Sigmoid colon (tissue), 7 donors: ENCODE measurements around the gene PLCG1. TPM values are rescaled to one million over a fixed set of nuclear protein-coding genes. Genes with fewer than 3 reads are reported as not detected.

Source experiments
- DNase-seq: peaks from one replicate; pipeline ENCODE4 v3.0.0-alpha.2; 2019
- H3K27ac ChIP-seq, 4 donors: fragments of 200-600 bp; sonication (generic); one replicate each; pipeline ENCODE4 v1.5.1; 2016 to 2019; ENCODE audit warnings: mild to moderate bottlenecking in 1 of 4
- H3K27me3 ChIP-seq, 3 donors: fragments of 200-600 bp; sonication (generic); one replicate each; pipeline ENCODE4 v1.5.1; 2019; ENCODE audit warnings: mild to moderate bottlenecking in 1 of 3
- H3K36me3 ChIP-seq, 4 donors: fragments of 200-600 bp; sonication (generic); one replicate each; pipeline ENCODE4 v1.5.1; 2016 to 2019
- H3K4me1 ChIP-seq, 4 donors: fragments of 200-600 bp; sonication (generic); one replicate each; pipeline ENCODE4 v1.5.1; 2017 to 2019
- H3K4me3 ChIP-seq, 4 donors: fragments of 200-600 bp; sonication (generic); one replicate each; pipeline ENCODE4 v1.5.1; 2017 to 2019; ENCODE audit warnings: mild to moderate bottlenecking in 2 of 4, moderate library complexity in 1 of 4
- H3K9me3 ChIP-seq, 4 donors: fragments of 200-600 bp in 3 of 4; sonication (generic) in 3 of 4; one replicate each; pipeline versions ENCODE4 v1.5.1 to v1.6.1; 2013 to 2019
- EP300 ChIP-seq, 4 donors: sonication (generic); formaldehyde crosslinking; IDR thresholded peaks; one replicate each; pipeline ENCODE4 v1.6.1; 2017; ENCODE audit warnings: antibody characterized with exemption in 4 of 4
- POLR2A ChIP-seq, 2 donors: fragments of 450-650 bp; IDR thresholded peaks; one replicate each; pipeline ENCODE4 v1.6.1; 2016; ENCODE audit warnings: antibody characterized with exemption in 2 of 2, mild to moderate bottlenecking in 2 of 2, moderate library complexity in 2 of 2
- POLR2AphosphoS5 ChIP-seq, 4 donors: sonication (generic); formaldehyde crosslinking; IDR thresholded peaks; one replicate each; pipeline ENCODE4 v1.6.1; 2017; ENCODE audit warnings: antibody characterized with exemption in 4 of 4
- WGBS, 2 donors: extraction: QIAGEN DNeasy Blood & Tissue Kit; methylation state at CpG; one replicate each; pipeline ENCODE4 v1.1.7; 2013; 5-methylcytosine and 5-hydroxymethylcytosine counted together
- intact Hi-C: fragments of 100-400 bp; cut with DNase I; formaldehyde crosslinking; loops from one replicate; pipeline ENCODE4 v1.15.1; 2023
- polyA plus RNA-seq, 3 donors: library from polyadenylated mRNA; stranded (reverse); fragments of 200-250 nt; gene quantifications; one replicate each; pipeline ENCODE4 v1.2.3, GENCODE V29; 2013
- total RNA-seq, 4 donors: library from RNA; depleted of rRNA; stranded (reverse); fragments of >200 nt; gene quantifications; one replicate each; pipeline ENCODE4 v1.1.0, GENCODE V29; 2016
- TF ChIP-seq, protein P1 (sequence below), 4 experiments: fragments of 450-650 bp in 3 of 4; fragments of 200-600 bp in 1 of 4; IDR thresholded peaks; one replicate each; pipeline ENCODE4 v1.5.1; 2016 to 2019; ENCODE audit warnings: antibody characterized with exemption in 4 of 4, mild to moderate bottlenecking in 3 of 4, moderate library complexity in 2 of 4
- donor health status: healthy with polysubstance abuse.
- donor health status: Bipolar disorder and iron deficiency.
- donor health status: healthy.

PLCG1 gene
- total and polyA plus RNA-seq, 7 donors, result 9.9 to 152 (median 55.1) TPM

DNA sequence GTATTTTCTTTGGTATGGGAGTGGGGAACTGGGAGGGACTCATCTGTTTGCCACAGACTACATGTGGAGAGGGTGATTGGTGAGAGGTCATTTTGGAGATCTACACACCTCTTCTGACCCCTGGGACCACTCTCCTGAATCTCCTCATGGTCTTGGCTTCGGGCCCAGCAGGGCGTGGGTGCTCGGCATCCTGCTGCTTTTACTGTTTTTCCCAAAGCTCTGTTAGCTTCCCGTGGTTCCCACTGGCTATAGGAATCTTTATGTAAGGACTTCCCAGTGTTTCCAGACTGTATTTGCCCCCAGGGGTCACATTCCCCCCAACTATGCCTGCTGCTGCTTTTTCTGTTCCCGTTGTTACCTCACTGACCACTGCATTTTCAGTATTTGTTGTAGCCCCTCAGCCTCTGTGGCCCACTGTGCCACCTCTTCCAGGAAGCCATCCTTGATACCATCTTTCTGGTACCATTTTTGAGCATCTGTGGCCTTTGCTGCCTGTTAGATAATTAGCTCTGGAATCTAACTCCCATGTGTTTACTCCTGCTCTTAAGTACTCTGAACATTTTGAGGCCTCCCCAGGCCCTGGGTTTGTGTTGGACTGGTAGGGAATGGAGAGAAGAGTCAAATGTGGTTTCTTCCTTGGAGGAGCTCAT is 14.9 kb downstream of the PLCG1 start:
- intact Hi-C loops, result no loop called here
- DNase-seq, result no peak
- no peak for TF ChIP-seq POLR2AphosphoS5 (IDR thresholded peaks at IDR 0.05)
- TF ChIP-seq EP300 (IDR thresholded peaks at IDR 0.05), result no peak
- TF ChIP-seq, protein P1, sequence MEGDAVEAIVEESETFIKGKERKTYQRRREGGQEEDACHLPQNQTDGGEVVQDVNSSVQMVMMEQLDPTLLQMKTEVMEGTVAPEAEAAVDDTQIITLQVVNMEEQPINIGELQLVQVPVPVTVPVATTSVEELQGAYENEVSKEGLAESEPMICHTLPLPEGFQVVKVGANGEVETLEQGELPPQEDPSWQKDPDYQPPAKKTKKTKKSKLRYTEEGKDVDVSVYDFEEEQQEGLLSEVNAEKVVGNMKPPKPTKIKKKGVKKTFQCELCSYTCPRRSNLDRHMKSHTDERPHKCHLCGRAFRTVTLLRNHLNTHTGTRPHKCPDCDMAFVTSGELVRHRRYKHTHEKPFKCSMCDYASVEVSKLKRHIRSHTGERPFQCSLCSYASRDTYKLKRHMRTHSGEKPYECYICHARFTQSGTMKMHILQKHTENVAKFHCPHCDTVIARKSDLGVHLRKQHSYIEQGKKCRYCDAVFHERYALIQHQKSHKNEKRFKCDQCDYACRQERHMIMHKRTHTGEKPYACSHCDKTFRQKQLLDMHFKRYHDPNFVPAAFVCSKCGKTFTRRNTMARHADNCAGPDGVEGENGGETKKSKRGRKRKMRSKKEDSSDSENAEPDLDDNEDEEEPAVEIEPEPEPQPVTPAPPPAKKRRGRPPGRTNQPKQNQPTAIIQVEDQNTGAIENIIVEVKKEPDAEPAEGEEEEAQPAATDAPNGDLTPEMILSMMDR (IDR thresholded peaks at IDR 0.05), result no peak
- TF ChIP-seq POLR2A (IDR thresholded peaks at IDR 0.05), result no peak
- Histone ChIP-seq H3K4me3 (no peak overlapping the region), H3K9me3 (no peaks in the 10 kb centered on the region), H3K36me3 (no peaks in the 10 kb centered on the region), H3K27ac (peak overlapping the region in 1 of 4 donors; percentile 30), H3K27me3 (no peaks in the 10 kb centered on the region), H3K4me1 (peaks cover 0 to 67% (median 27%) of the 10 kb centered on the region in 4 donors)
- WGBS, 2 donors, result 48 to 62% methylated on average over 5 of the region's 5 CpGs

DNA sequence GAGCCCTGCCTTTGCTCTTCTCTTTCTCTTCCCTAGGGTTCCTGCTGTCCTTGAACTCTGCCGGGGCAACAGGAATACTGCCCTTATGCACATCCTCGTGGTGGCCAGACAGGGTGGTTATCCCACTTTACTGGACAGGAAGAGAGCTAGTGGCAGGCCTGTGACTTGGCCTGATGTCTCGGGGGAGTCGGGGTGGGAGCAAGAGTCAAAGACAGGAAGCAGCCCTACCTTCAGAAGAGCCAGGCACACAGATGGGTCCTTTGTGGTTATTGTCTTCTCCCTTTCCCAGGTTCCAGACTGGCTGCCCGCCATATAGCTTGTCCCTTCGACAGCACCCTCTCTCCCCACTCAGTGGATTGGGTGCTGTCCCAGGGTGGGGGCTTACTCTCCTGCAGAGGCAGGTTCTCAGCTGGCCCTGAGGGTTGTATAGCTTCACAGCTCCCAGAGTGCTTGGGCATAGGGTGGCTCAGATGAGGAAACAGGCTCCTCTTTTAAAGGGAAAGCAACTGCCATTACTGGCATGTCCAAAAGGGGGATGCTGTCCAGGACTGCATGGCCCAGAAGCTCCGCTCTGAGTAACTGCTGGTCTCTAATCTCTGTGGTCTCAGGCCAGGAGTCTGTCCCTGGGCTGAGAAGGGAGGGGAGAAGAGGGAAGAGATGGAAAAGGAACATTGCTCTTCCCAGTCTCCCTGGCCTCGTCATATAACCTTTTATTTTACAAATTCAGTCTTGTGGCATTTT is 17.3 kb downstream of the PLCG1 start:
- no peak for DNase-seq
- 68 to 86% methylated on average over 8 of the region's 8 CpGs for WGBS, 2 donors
- peak overlapping the region in 1 of 4 donors; percentile 10 for H3K27ac ChIP-seq

DNA sequence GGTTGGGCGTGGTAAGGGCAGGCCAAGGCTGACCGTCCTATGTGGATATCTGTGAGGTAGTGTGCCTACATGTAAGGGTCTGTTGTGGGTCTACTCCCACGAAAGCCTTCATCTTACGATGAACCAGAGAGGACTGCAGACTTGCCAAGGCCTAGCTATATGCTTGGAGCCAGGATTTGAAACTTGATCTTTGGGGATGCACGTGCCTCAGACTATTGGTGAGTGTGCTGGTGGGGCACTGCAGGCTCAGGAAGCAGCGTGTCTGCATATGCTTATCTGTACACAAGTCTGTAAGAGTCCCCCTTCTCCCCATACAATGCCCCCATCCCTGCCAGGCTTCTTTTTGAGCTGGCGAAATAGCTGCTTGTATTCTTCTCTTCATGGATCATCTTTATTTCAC is 17.9 kb downstream of the PLCG1 start:
- DNase-seq, result no peak
- H3K27ac ChIP-seq, result no peak overlapping the region
- WGBS, 2 donors, result 82 to 94% methylated on average over 7 of the region's 7 CpGs
- peaks cover 0 to 49% (median 15%) of the 10 kb centered on the region in 4 donors for H3K4me1 ChIP-seq
- H3K27me3 ChIP-seq, result no peaks in the 10 kb centered on the region
- peaks cover 0 to 9% (median 6%) of the 10 kb centered on the region in 4 donors for H3K36me3 ChIP-seq
- no peaks in the 10 kb centered on the region for H3K9me3 ChIP-seq
- intact Hi-C loops, result no loop called here
- no peak for TF ChIP-seq POLR2A (IDR thresholded peaks at IDR 0.05)
- TF ChIP-seq, protein P1 (IDR thresholded peaks at IDR 0.05), result no peak
- no peak for TF ChIP-seq POLR2AphosphoS5 (IDR thresholded peaks at IDR 0.05)
- no peak for TF ChIP-seq EP300 (IDR thresholded peaks at IDR 0.05)
- no peak overlapping the region for H3K4me3 ChIP-seq

More for the DNA sequence above, 17.3 kb downstream of the PLCG1 start:
- intact Hi-C loops, result no loop called here
- Histone ChIP-seq H3K4me1 (peaks cover 0 to 54% (median 18%) of the 10 kb centered on the region in 4 donors), H3K27me3 (no peaks in the 10 kb centered on the region), H3K36me3 (peaks cover 0 to 3% (median 1%) of the 10 kb centered on the region in 4 donors), H3K9me3 (no peaks in the 10 kb centered on the region), H3K4me3 (no peak overlapping the region)
- TF ChIP-seq EP300 (IDR thresholded peaks at IDR 0.05) (no peak), POLR2AphosphoS5 (IDR thresholded peaks at IDR 0.05) (no peak), POLR2A (IDR thresholded peaks at IDR 0.05) (no peak)
- TF ChIP-seq, protein P1 (IDR thresholded peaks at IDR 0.05), result no peak

DNA sequence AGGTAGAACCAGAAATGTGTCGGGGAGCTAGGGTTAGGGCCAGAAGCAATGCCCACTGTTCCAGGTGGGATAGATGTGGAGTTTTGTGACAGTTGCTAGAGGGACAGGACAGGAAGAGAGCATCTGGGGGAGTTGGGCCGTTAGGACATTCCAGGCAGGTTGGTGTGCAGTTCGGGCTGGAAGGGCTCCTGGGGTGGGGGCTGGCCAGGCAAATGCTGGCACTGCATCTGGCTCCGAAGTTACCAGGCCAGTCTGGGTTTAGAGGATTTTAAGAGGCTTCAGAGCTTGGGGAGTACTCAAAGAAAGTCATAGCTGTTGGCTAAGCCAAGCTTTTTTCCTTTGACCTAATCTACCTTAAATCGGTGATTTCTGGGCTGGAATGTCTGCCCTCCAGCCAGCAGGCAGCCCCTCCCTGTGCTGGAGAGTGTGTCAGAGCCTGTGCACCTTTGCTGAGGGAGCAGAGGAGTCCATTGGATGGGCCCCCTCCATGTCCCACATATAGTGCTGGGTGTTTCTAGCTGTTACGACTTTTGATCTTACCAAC is 20.8 kb downstream of the PLCG1 start:
- peaks cover 0 to 36% (median 10%) of the 10 kb centered on the region in 4 donors for H3K4me1 ChIP-seq
- no peak overlapping the region for H3K4me3 ChIP-seq
- TF ChIP-seq EP300 (IDR thresholded peaks at IDR 0.05), result no peak
- no peak for TF ChIP-seq POLR2A (IDR thresholded peaks at IDR 0.05)
- TF ChIP-seq, protein P1 (IDR thresholded peaks at IDR 0.05), result no peak
- no peak for TF ChIP-seq POLR2AphosphoS5 (IDR thresholded peaks at IDR 0.05)
- WGBS, 2 donors, result 84 to 89% methylated on average over 6 of the region's 6 CpGs
- DNase-seq, result no peak
- intact Hi-C loops, result no loop called here
- H3K27me3 ChIP-seq, result no peaks in the 10 kb centered on the region
- no peaks in the 10 kb centered on the region for H3K9me3 ChIP-seq
- H3K36me3 ChIP-seq, result peaks cover under 1 to 21% (median 15%) of the 10 kb centered on the region in 4 donors
- H3K27ac ChIP-seq, result no peak overlapping the region
